Amniotic epithelial cell (primary cell): Measurements from ENCODE around the gene CTAGE1.
"Not testable (repeated sequence)": the region's sequence is repeated elsewhere in the genome, so short reads cannot be mapped to it uniquely, and the experiment has no call there.

ENCODE experiments used
- DNase-seq: peaks from one replicate; pipeline ENCODE4 v3.0.0-alpha.2; 2010; ENCODE audit warnings: low read depth

CTAGE1 gene

GRCh38 chr18:22434973-22435608 is 17.4 kb upstream of the CTAGE1 start:
- DNase-seq, result peak; percentile 73

DNA sequence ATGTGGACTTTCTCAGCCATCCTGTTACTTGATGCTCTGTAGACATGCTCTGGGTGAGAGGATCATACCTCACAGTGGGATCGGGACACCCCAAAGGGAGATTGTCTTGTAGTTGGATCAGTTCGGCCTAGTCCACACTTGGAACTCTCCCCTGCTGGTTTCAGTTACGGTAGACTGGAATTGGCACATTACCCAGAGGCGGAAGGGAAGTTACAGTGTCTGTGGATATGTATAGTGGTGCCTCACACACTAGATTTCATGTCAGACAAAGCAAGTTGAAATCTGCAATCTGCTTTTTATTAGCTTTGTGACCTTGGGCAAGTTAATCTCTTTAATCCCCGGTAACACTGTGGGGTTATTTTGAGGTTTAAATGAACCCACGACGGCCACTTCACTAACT is 16.2 kb upstream of the CTAGE1 start:
- peak; percentile 13 for DNase-seq

GRCh38 chr18:22432657-22433137 is 15.0 kb upstream of the CTAGE1 start:
- DNase-seq, result peak; percentile 94

GRCh38 chr18:22429564-22429963 is 11.8 kb upstream of the CTAGE1 start:
- DNase-seq, result no peak

DNA sequence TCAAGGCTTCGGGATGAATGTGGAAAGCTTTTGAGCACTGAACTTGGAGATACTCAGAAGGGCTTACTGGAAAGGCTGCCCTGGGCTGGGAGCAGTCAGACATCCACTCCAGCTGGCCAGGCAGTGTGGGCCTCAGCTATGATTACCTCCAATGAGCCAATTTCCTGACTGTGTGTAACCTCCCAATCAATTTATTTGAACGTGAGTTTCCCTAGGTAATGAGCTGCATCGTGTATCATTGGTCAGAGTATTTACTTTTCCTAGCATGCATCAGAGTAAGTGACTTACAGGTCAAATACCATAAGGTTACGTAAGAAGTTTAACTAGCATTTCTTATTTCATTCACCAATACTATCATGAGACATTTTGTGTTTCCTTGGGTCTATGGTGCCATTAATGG is 11.0 kb upstream of the CTAGE1 start:
- peak; percentile 15 for DNase-seq

DNA sequence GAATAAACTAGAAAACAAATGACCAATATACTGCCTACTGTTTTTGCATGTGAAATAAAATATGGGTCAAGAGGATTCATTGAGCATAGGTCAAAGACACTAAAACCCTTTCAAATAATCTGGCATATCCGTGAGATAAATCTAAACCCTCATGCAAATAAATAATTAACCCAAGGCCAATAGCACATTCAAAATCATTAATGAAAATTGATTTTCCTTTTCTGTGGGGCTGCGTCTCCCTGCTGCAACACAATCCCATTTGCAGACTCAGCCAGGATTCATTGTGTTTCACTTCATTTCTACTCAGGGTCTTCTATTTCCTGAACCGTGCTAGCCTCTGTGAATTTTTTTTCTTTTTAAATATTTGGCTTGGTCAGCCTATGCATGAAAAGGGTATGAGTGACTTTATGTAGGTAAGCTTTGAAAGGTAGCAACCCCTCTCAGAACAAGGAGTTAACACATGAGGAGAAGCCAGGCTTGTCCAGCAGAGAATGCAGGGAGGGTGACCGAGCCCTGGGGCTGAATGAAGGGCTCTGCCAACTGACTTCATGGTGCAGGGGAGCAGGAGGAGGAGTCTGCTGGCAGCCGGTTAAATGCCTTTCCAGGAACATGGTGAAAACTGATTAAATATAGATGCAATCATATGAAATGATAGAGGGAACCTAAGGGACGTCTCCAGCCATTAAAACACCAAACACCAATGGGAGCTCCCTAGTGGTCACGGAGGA is 10.3 kb upstream of the CTAGE1 start:
- no peak for DNase-seq

DNA sequence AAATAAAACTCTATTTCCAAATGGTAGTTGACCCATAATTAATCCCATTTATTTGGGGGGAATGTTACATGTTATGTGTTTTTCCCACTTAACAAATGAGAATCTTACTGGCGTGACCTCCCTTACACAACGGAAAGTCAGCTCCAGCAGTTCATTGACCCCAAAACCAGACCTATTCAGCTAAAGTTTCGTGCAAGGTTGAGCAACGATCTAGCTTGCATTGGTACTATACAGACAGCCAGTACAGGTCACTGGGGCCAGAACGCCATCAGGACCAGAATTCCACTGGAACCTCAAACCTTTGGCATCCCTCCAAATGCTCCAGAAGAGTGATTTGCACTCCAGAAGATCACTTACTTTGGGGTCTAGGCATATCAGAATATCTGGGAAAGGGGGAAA is 6.8 kb upstream of the CTAGE1 start:
- peak; percentile 35 for DNase-seq

GRCh38 chr18:22423878-22424564 is 6.3 kb upstream of the CTAGE1 start:
- DNase-seq, result peak; percentile 43

GRCh38 chr18:22422909-22423548 is 5.3 kb upstream of the CTAGE1 start:
- DNase-seq, result no peak

- no peak for DNase-seq
These were observed 2.9 kb upstream of the CTAGE1 start for GRCh38 chr18:22420652-22421051.

- peak; percentile 94 for DNase-seq
These were observed 5.4 kb downstream of the CTAGE1 start for GRCh38 chr18:22412176-22412911.

GRCh38 chr18:22411446-22411845 is 6.3 kb downstream of the CTAGE1 start:
- peak; percentile 38 for DNase-seq

DNA sequence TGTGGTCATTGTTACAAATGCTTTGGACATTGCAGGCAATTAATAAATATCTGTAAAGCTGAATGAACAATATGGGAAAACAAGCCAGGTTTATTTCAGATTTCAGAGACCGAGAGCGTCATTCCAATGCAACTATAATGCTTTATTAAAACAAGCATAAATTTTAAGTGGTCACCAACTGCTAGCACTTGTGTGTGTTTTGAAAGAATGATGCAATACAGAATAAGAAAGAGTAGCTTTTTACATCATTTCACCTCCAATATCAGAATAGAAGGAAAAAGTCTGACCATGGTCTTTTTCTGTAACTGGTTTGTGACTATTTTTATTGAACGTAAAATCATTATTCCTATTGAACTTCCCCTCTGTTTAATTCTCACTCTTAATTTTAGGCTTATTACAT is 7.6 kb downstream of the CTAGE1 start:
- no peak for DNase-seq

DNA sequence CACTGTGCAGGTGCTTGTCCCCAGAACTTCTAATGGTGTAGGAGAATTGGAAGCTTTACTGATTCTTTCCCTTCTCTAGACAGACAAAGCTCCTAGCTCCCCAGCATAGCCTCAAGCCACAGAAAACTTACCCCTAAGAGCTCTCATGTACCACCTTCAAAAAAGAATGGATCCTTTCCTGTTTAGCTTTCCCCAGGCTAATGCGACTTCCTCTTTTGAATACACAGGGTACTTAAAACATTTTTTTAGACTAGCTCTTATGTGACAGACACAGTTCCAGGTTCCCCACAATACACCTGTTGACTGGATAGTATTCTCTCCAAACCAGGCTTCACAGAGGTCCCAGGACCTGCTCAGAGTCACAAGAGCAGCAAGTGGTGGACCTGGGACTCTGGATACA is 8.3 kb downstream of the CTAGE1 start:
- DNase-seq, result no peak

DNA sequence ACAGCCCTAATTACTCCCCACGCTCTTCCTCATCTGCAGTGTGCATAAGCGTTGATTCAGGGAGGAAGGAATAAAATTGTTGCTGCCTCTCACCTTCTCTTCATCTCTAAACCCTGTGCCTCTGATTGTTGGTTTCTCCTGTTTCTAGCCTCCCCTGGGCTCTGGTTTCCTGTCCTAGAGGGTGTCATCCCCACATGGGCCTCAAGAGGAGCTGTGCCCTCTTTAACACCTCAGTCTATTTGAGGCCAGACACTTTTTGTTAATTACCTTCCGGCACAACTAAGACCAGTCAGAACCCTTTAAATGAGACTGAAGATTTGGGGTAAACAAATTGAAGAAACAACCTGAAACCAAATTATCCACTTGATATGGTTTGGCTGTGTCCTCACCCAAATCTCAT is 9.7 kb downstream of the CTAGE1 start:
- no peak for DNase-seq

DNA sequence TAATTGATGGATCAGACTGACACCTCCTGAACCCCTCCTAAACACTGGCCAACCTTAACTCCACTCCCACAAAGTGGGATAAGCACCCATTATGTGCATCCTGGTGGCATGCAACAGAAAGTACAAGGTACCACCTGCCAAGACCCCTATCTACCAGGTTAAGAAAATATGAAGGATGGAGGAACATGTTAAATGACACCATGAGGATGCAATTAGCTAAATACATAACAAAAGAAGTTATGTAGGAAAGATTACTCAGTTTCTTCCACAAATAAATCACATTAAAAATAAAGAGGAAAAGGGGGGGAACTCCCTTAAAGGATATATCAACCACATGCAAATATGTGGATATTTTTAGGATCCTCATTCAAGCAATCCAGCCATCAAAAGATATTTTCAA is 12.6 kb downstream of the CTAGE1 start:
- DNase-seq, result no peak

- no peak for DNase-seq
These were observed 13.8 kb downstream of the CTAGE1 start for GRCh38 chr18:22403950-22404349.

DNA sequence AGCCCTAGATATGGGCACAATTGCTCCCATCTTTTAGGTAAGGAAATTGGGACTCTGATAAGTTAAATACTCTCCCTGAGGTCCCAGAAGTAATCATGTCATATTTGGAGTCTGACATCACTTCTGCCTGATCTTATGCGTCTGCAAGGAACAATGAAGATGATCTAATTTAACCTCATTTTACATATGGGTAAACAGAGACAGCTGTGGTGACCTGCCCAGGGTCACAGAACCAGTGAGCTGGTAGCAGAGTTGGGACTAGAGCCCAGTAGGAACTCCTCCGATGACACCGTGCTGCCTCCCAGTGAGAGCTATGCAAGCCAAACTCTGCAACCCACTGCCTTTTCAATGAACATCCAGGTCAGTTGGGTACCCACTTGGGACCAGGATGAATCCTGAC is 17.8 kb downstream of the CTAGE1 start:
- DNase-seq, result no peak

DNA sequence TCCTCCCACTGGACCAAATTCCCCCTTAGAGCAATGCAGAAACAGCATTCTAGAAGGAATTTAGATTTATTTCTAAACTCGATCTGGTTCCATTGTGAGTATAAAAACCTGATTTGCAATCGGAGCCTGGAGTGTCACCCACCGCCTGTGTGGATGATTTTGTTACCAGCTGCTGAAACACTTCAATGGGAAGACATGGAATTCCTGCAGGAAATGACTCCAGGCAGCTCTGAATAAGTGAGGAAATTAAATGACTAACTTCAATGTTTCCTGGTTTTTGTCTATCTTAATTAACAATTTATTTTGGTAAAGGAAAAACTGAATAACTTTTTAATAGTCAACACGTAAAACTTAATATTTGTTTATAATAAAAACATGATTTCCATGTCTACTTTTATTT is 19.3 kb downstream of the CTAGE1 start:
- no peak for DNase-seq

GRCh38 chr18:22394428-22394827 is 23.3 kb downstream of the CTAGE1 start:
- no peak for DNase-seq

DNA sequence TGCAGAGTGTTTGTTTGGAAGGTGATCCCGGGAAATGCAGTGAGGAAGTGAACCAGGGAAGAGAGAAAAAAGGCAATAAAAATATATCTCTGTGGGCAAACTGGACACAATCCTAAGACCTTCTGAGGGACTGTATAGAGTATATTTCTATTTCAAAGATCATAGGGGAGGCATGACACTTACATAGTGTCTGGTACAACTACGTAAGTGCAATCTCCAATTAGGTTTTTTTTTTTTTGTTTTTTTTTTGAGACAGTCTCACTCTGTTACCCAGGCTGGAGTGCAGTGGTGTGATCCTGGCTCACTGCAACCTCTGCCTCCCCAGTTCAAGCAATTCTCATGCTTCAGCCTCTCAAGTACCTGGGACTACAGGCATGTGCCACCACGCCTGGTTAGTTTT is 24.6 kb downstream of the CTAGE1 start:
- not testable (repeated sequence) for DNase-seq
